Measurements from ENCODE around the gene COQ10B. TPM values are rescaled to one million over a fixed set of nuclear protein-coding genes. Genes with fewer than 3 reads are reported as not detected.

Gene COQ10B
- total RNA-seq, 1 donor from 2014 or later: 22.7 TPM

GRCh38 chr2:197500503-197501131, 47.3 kb downstream of the COQ10B start:
- no peak for DNase-seq (ENCODE audit: low spot score)

GRCh38 chr2:197502201-197502600, 48.8 kb downstream of the COQ10B start:
- DNase-seq (ENCODE audit: low spot score): no peak

GRCh38 chr2:197502685-197503084, 49.3 kb downstream of the COQ10B start:
- no peak for DNase-seq (ENCODE audit: low spot score)

- no peak for DNase-seq (ENCODE audit: low spot score)
Measured at GRCh38 chr2:197504000-197504399, 50.6 kb downstream of the COQ10B start.

- no peak for DNase-seq (ENCODE audit: low spot score)
Measured at GRCh38 chr2:197504512-197504911, 51.2 kb downstream of the COQ10B start.

GRCh38 chr2:197506658-197507057, 53.3 kb downstream of the COQ10B start:
- no peak for DNase-seq (ENCODE audit: low spot score)

- DNase-seq (ENCODE audit: low spot score): no peak
Measured at GRCh38 chr2:197513915-197514314, 60.6 kb downstream of the COQ10B start.

- no peak for DNase-seq (ENCODE audit: low spot score)
Measured at GRCh38 chr2:197514754-197515153, 61.4 kb downstream of the COQ10B start.

- no peak for DNase-seq (ENCODE audit: low spot score)
Measured at GRCh38 chr2:197515315-197515738, 62.0 kb downstream of the COQ10B start.

- DNase-seq (ENCODE audit: low spot score): peak; percentile 96
Measured at GRCh38 chr2:197515739-197516392, 62.5 kb downstream of the COQ10B start, which contains the start of gene MOB4. Gene MOB4, plus strand, starts transcription at chr2:197516066. Its CDS starts 21 bp downstream, at chr2:197516087.

- DNase-seq (ENCODE audit: low spot score): peak; percentile 14
Measured at GRCh38 chr2:197516393-197516761, 63.0 kb downstream of the COQ10B start.

- no peak for DNase-seq (ENCODE audit: low spot score)
Measured at GRCh38 chr2:197517150-197517549, 63.8 kb downstream of the COQ10B start.

Other genes starting within 250 kb of the COQ10B start
- gene ANKRD44, start 142.8 kb upstream of the COQ10B start, total RNA-seq: 40.6 TPM
- gene SF3B1, start 18.5 kb upstream of the COQ10B start, total RNA-seq: 206 TPM
- gene HSPD1, start 46.3 kb downstream of the COQ10B start, total RNA-seq: 221 TPM
- 115 TPM for gene HSPE1, start 46.8 kb downstream of the COQ10B start, total RNA-seq
- gene MOB4, start 62.5 kb downstream of the COQ10B start, total RNA-seq: 16.3 TPM
- 5.5 TPM for gene RFTN2, start 222.0 kb downstream of the COQ10B start, total RNA-seq